Measurements from ENCODE around the gene LRPPRC. TPM values are rescaled to one million over a fixed set of nuclear protein-coding genes. Genes with fewer than 3 reads are reported as not detected.

Gene LRPPRC
- total and polyA plus RNA-seq, 10 of the 15 experiments (the other 5 are each of a cell fraction or from before 2014, with no cell fraction given): 34.1 to 152 (median 97.0) TPM

GRCh38 chr2:43905871-43906270, 89.9 kb downstream of the LRPPRC start:
- no TSS peak for BruUV-seq (replicated peaks)
- WGBS (ENCODE audit: insufficient coverage, insufficient replicate concordance, low lambda C conversion rate, missing lambda C conversion rate): 73% methylated on average over 5 of the region's 5 CpGs
- Histone ChIP-seq H3K9me3 (replicated peaks; ENCODE audit: control insufficient read depth, insufficient read depth, low read length) (no peaks in the 10 kb centered on the region), H3K27ac (ENCODE audit: control insufficient read depth, insufficient read depth) (no peak overlapping the region), H3K4me1 (ENCODE audit: control insufficient read depth, insufficient read depth, low read length) (no peaks in the 10 kb centered on the region), H3K4me3 (no peak overlapping the region), H4K20me1 (ENCODE audit: control insufficient read depth, insufficient read depth) (no peaks in the 10 kb centered on the region), H3K36me3 (ENCODE audit: control insufficient read depth in 2 of 2, insufficient read depth in 2 of 2, low read length in 1 of 2) (peaks cover 1 to 12% of the 10 kb centered on the region in 2 experiments), H3K79me2 (ENCODE audit: control insufficient read depth, insufficient read depth, low read length) (no peaks in the 10 kb centered on the region), H3K9ac (ENCODE audit: control insufficient read depth, insufficient read depth, low read length) (no peak overlapping the region), H2AFZ (ENCODE audit: control insufficient read depth, low read depth, low read length) (no peak overlapping the region), H3K4me2 (ENCODE audit: control insufficient read depth, insufficient read depth) (no peak overlapping the region), H3K27me3 (replicated peaks in 1 of 2; ENCODE audit: control insufficient read depth in 2 of 2, insufficient read depth in 2 of 2, low read length in 1 of 2) (no peaks in the 10 kb centered on the region)
- SMC1A ChIA-PET (ENCODE audit: uncharacterized antibody, unreplicated experiment): interaction anchor here (0.6 to 1.0 kb wide), 2 partner anchors 33 to 41 kb away, joined by 3 read pairs; no protein-coding TSS in a partner anchor
- FAIRE-seq: no peak
- RAD21 ChIA-PET (ENCODE audit: unreplicated experiment): no interaction called here
- no peak for DNase-seq (ENCODE audit: low read depth, low spot score)
- ATAC-seq: no peak
- CTCF ChIA-PET: interaction anchor here (0.9 to 1.7 kb wide), 6 partner anchors 9 to 31 kb away, joined by 3 to 6 read pairs (median 4); no protein-coding TSS in a partner anchor
- intact Hi-C loops (cut with micrococcal nuclease; ENCODE audit: unreplicated experiment) (no loop called here), in situ Hi-C loops (cut with MboI) (no loop called here)
- POLR2A ChIA-PET: no interaction called here
- TF ChIP-seq, protein P1, sequence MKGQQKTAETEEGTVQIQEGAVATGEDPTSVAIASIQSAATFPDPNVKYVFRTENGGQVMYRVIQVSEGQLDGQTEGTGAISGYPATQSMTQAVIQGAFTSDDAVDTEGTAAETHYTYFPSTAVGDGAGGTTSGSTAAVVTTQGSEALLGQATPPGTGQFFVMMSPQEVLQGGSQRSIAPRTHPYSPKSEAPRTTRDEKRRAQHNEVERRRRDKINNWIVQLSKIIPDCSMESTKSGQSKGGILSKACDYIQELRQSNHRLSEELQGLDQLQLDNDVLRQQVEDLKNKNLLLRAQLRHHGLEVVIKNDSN (IDR thresholded peaks at IDR 0.05; ENCODE audit: borderline replicate concordance, extremely low read length, insufficient read depth, low read depth, low read length): no peak
- TF ChIP-seq CHD1 (IDR thresholded peaks at IDR 0.05; ENCODE audit: low read depth, low read length) (no peak), JUND (IDR thresholded peaks at IDR 0.05; ENCODE audit: low read depth, low read length) (no peak), SUPT20H (IDR thresholded peaks at IDR 0.05; ENCODE audit: borderline replicate concordance, control insufficient read depth, low read depth, low read length) (no peak), CUX1 (IDR thresholded peaks at IDR 0.05; ENCODE audit: insufficient replicate concordance, low read depth, low read length) (no peak), IKZF1 (conservative IDR thresholded peaks at IDR 0.05) (no peak), RELA (IDR thresholded peaks at IDR 0.05; ENCODE audit: borderline replicate concordance, partially characterized antibody) (no peak), FOS (IDR thresholded peaks at IDR 0.05; ENCODE audit: borderline replicate concordance, extremely low read depth, insufficient read length) (no peak), ASH2L (IDR thresholded peaks at IDR 0.05; ENCODE audit: borderline replicate concordance, low read depth) (no peak), EGR1 (IDR thresholded peaks at IDR 0.05; ENCODE audit: borderline replicate concordance in 1 of 2, low read depth in 2 of 2, low read length in 2 of 2) (no peak), RAD21 (IDR thresholded peaks at IDR 0.05; ENCODE audit: insufficient read depth, low read depth, low read length) (no peak), NR2C2 (IDR thresholded peaks at IDR 0.05; ENCODE audit: borderline replicate concordance, control insufficient read depth, insufficient read length, low read depth) (no peak), RB1 (IDR thresholded peaks at IDR 0.05; ENCODE audit: borderline replicate concordance) (no peak)
- TF ChIP-seq, protein P2, sequence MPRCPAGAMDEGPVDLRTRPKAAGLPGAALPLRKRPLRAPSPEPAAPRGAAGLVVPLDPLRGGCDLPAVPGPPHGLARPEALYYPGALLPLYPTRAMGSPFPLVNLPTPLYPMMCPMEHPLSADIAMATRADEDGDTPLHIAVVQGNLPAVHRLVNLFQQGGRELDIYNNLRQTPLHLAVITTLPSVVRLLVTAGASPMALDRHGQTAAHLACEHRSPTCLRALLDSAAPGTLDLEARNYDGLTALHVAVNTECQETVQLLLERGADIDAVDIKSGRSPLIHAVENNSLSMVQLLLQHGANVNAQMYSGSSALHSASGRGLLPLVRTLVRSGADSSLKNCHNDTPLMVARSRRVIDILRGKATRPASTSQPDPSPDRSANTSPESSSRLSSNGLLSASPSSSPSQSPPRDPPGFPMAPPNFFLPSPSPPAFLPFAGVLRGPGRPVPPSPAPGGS (IDR thresholded peaks at IDR 0.05; ENCODE audit: borderline replicate concordance, insufficient read depth, low read depth, low read length, poor library complexity, severe bottlenecking): no peak
